K562 (cell line): Measurements from ENCODE around the gene MICAL1. TPM values are rescaled to one million over a fixed set of nuclear protein-coding genes. Genes with fewer than 3 reads are reported as not detected.
A peak's percentile ranks its signal among the peaks of the same experiment; 100 is the strongest.

Source experiments
- BCLAF1 ChIP-seq, 2 experiments: fragments of 450-650 bp in 1 of 2; IDR thresholded peaks; 2 replicates each; pipeline ENCODE4 v1.6.1; 2011 to 2017; ENCODE audit warnings: low read depth in 2 of 2, antibody characterized with exemption in 1 of 2, borderline replicate concordance in 1 of 2, low read length in 1 of 2, mild to moderate bottlenecking in 1 of 2, mixed read lengths in 1 of 2; ENCODE audit not compliant: control insufficient read depth in 1 of 2
- CXXC5 ChIP-seq: fragments of 250-450 bp; sonication (Bioruptor Pico); IDR thresholded peaks from 2 replicates; pipeline ENCODE4 v1.8.0; 2022; ENCODE audit warnings: inconsistent platforms, mild to moderate bottlenecking, moderate library complexity
- E2F1 ChIP-seq: sonication (generic); formaldehyde crosslinking; IDR thresholded peaks from 2 replicates; pipeline ENCODE4 v1.8.1; 2023; ENCODE audit warnings: mild to moderate bottlenecking, missing genetic modification reagents, moderate library complexity
- ELF2 ChIP-seq: fragments of 250-450 bp; sonication (Bioruptor Pico); IDR thresholded peaks from 2 replicates; pipeline ENCODE4 v1.5.0; 2021; ENCODE audit warnings: mild to moderate bottlenecking
- EZH2 ChIP-seq: IDR thresholded peaks from 2 replicates; pipeline ENCODE4 v1.6.1; 2012; ENCODE audit warnings: low read depth, mild to moderate bottlenecking, inconsistent platforms, low read length, borderline replicate concordance
- FOXA1 ChIP-seq: fragments of 450-650 bp; IDR thresholded peaks from 2 replicates; pipeline ENCODE4 v1.6.1; 2016; ENCODE audit warnings: mild to moderate bottlenecking, borderline replicate concordance
- FOXK1 ChIP-seq: sonication (generic); formaldehyde crosslinking; IDR thresholded peaks from 2 replicates; pipeline ENCODE4 v1.8.0; 2022; ENCODE audit warnings: missing genetic modification reagents, mild to moderate bottlenecking, borderline replicate concordance
- GABPB1 ChIP-seq: sonication (generic); formaldehyde crosslinking; IDR thresholded peaks from 2 replicates; pipeline ENCODE4 v1.8.0; 2022; ENCODE audit warnings: mild to moderate bottlenecking, missing genetic modification reagents
- HIVEP1 ChIP-seq: fragments of 250-450 bp; sonication (Bioruptor Pico); IDR thresholded peaks from 2 replicates; pipeline ENCODE4 v1.4.0; 2020; ENCODE audit warnings: mild to moderate bottlenecking
- KDM4B ChIP-seq, 2 experiments: fragments of 450-650 bp in 1 of 2; sonication (generic) in 1 of 2; IDR thresholded peaks; 2 replicates each; pipeline ENCODE4 v1.6.1; 2016 to 2017; ENCODE audit warnings: borderline replicate concordance in 2 of 2, antibody characterized with exemption in 1 of 2, low read depth in 1 of 2, mild to moderate bottlenecking in 1 of 2
- LARP7 ChIP-seq: fragments of 450-650 bp; IDR thresholded peaks from 2 replicates; pipeline ENCODE4 v1.6.1; 2016
- MCM7 ChIP-seq, 2 experiments: fragments of 450-650 bp; IDR thresholded peaks; 2 replicates each; pipeline ENCODE4 v1.6.1; 2016 to 2018
- PCBP1 ChIP-seq: fragments of 200-400 bp; formaldehyde crosslinking; IDR thresholded peaks from 2 replicates; pipeline ENCODE4 v1.6.1; 2018; ENCODE audit warnings: mild to moderate bottlenecking, low read depth, low read length; ENCODE audit not compliant: poor library complexity, severe bottlenecking
- PYGO2 ChIP-seq: fragments of 450-650 bp; IDR thresholded peaks from 2 replicates; pipeline ENCODE4 v1.6.1; 2016; ENCODE audit warnings: mild to moderate bottlenecking, missing genetic modification characterization, moderate library complexity, missing compliant biosample characterization
- SMARCE1 ChIP-seq: fragments of 450-650 bp; IDR thresholded peaks from 2 replicates; pipeline ENCODE4 v1.7.1; 2016; ENCODE audit warnings: mild to moderate bottlenecking
- SREBF2 ChIP-seq: sonication (generic); formaldehyde crosslinking; IDR thresholded peaks from 2 replicates; pipeline ENCODE4 v1.4.0; 2020; ENCODE audit warnings: mild to moderate bottlenecking, missing genetic modification reagents
- SRF ChIP-seq, 2 experiments: fragments of 250-450, 450-650 bp in 1 of 2; sonication (Bioruptor Pico) in 1 of 2; sonication (generic) in 1 of 2; formaldehyde crosslinking; IDR thresholded peaks; 2 replicates each; pipeline versions ENCODE4 v1.5.0 to v1.5.1; 2020 to 2022; ENCODE audit warnings: mild to moderate bottlenecking in 1 of 2, missing genetic modification reagents in 1 of 2
- ZNF57 ChIP-seq: fragments of 450-650 bp; formaldehyde crosslinking; IDR thresholded peaks from 2 replicates; pipeline ENCODE4 v1.4.0; 2020; ENCODE audit warnings: mild to moderate bottlenecking, moderate library complexity
- ZNF644 ChIP-seq: fragments of 200-800 bp; sonication (Bioruptor generic); IDR thresholded peaks from 2 replicates; pipeline ENCODE4 v1.6.1; 2016; ENCODE audit warnings: low read depth, missing genetic modification characterization, missing compliant biosample characterization
- polyA plus RNA-seq, 8 experiments: library from polyadenylated mRNA; depleted of rRNA in 4 of 8; stranded (reverse) in 5 of 8; unstranded in 3 of 8; fragments of >200 nt; fragmentation: Nextera tagmentation in 2 of 8; fragmentation: Illumina TruSeq in 1 of 8; extraction: Ambion mirVana in 2 of 8; extraction: Trizol in 1 of 8; gene quantifications; 2 replicates each; pipeline versions ENCODE4 v1.2.1 to v1.2.3, GENCODE V29; 2011 to 2014; ENCODE audit warnings: inconsistent platforms in 1 of 8, missing spikeins in 1 of 8
- total RNA-seq, 7 experiments: library from RNA; depleted of rRNA in 6 of 7; stranded (reverse); fragments of >200 nt in 6 of 7; fragmentation: Illumina TruSeq in 2 of 7; extraction: Trizol in 2 of 7; gene quantifications; 2 replicates each; pipeline versions ENCODE4 v1.2.1 to v1.2.3, GENCODE V29; 2011 to 2021; ENCODE audit warnings: low replicate concordance in 1 of 7

The MICAL1 gene
- total and polyA plus RNA-seq, 9 of the 15 experiments (the other 6 are each of a cell fraction or from before 2014, with no cell fraction given): 0.07 to 15.2 (median 7.0) TPM

- no peak for TF ChIP-seq ELF2
- TF ChIP-seq SREBF2: no peak
- TF ChIP-seq PCBP1: peak; percentile 67
- TF ChIP-seq KDM4B (IDR thresholded peaks at IDR 0.05; ENCODE audit: borderline replicate concordance in 2 of 2, low read depth in 1 of 2): no peak
- no peak for TF ChIP-seq PYGO2
- no peak for TF ChIP-seq E2F1 (CRISPR knock-in tag)
- no peak for TF ChIP-seq FOXK1 (CRISPR knock-in tag)
- TF ChIP-seq FOXA1: no peak
- TF ChIP-seq CXXC5 (CRISPR knock-in tag): peak; percentile 62
- TF ChIP-seq HIVEP1 (CRISPR knock-in tag): no peak
- no peak for TF ChIP-seq SMARCE1
- TF ChIP-seq ZNF644 (tag): no peak
- TF ChIP-seq SRF (CRISPR knock-in tag; IDR thresholded peaks at IDR 0.05): 0 out of 4 replicates have a peak, but pooled peaks of 1 of the 2 experiments have one; percentile 47
- TF ChIP-seq GABPB1 (CRISPR knock-in tag): peak; percentile 18; the same call in 1 of the 2 replicates
- no peak for TF ChIP-seq ZNF57
- no peak for TF ChIP-seq LARP7
- TF ChIP-seq EZH2: no peak
- TF ChIP-seq BCLAF1 (IDR thresholded peaks at IDR 0.05; ENCODE audit: borderline replicate concordance in 1 of 2, control insufficient read depth in 1 of 2, low read depth in 2 of 2, low read length in 1 of 2): no peak
- no peak for TF ChIP-seq MCM7 (IDR thresholded peaks at IDR 0.05)
Measured at GRCh38 chr6:109455437-109456110, at the start of gene MICAL1 (continued).
